Epithelial cell of proximal tubule (primary cell): ENCODE data around the gene TMPRSS3. TPM values are rescaled to one million over a fixed set of nuclear protein-coding genes. Genes with fewer than 3 reads are reported as not detected.
A peak's percentile ranks its signal among the peaks of the same experiment; 100 is the strongest.

ENCODE experiments used
- DNase-seq: peaks from one replicate; pipeline ENCODE4 v3.0.0-alpha.2; 2011; ENCODE audit warnings: low read depth
- H3K4me3 ChIP-seq: 2 replicates; pipeline ENCODE4 v1.5.1; 2011; ENCODE audit warnings: low read depth, mild to moderate bottlenecking, low read length
- total RNA-seq: library from RNA; depleted of rRNA; stranded (reverse); fragments of >200 nt; gene quantifications from 2 replicates; pipeline ENCODE4 v1.2.3, GENCODE V29; 2015
- TF ChIP-seq, protein P1 (sequence below): conservative IDR thresholded peaks from 2 replicates; pipeline ENCODE4 v1.5.1; 2012; ENCODE audit warnings: low read depth, mild to moderate bottlenecking, low read length

The TMPRSS3 gene
- total RNA-seq, 1 donor from 2014 or later: 2.0 TPM

DNA sequence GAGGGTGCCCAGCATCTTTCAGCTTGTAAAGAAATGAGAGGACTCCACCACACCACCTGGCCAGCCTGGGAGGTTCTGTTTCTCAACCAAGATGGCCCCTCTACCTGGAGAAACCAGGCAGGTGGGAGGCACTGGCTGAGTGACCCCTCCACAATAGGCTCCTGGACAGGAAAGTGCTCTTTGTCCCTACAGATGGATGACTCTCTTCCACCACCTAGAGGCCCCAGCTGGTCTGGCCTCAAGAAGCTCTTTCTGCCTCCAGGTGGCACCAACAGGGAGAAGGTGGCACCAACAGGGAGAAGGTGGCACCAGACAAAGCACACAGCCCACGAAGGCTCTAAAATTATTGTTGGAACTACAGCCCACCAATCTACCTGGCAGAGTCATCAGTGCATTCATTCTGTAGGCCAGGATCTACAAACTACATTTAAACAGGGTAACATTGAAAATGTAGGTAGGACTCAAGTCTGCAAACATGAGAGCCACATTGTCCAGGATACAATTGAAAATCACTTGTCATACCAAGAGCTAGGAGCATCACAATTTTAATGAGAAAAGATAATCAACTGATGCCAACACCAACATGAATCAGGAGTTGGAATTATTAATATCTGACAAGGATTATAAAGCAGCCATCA is 14.4 kb downstream of the TMPRSS3 start:
- no peak for DNase-seq
- H3K4me3 ChIP-seq: no peak overlapping the region
- TF ChIP-seq, protein P1, sequence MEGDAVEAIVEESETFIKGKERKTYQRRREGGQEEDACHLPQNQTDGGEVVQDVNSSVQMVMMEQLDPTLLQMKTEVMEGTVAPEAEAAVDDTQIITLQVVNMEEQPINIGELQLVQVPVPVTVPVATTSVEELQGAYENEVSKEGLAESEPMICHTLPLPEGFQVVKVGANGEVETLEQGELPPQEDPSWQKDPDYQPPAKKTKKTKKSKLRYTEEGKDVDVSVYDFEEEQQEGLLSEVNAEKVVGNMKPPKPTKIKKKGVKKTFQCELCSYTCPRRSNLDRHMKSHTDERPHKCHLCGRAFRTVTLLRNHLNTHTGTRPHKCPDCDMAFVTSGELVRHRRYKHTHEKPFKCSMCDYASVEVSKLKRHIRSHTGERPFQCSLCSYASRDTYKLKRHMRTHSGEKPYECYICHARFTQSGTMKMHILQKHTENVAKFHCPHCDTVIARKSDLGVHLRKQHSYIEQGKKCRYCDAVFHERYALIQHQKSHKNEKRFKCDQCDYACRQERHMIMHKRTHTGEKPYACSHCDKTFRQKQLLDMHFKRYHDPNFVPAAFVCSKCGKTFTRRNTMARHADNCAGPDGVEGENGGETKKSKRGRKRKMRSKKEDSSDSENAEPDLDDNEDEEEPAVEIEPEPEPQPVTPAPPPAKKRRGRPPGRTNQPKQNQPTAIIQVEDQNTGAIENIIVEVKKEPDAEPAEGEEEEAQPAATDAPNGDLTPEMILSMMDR: peak; percentile 98

DNA sequence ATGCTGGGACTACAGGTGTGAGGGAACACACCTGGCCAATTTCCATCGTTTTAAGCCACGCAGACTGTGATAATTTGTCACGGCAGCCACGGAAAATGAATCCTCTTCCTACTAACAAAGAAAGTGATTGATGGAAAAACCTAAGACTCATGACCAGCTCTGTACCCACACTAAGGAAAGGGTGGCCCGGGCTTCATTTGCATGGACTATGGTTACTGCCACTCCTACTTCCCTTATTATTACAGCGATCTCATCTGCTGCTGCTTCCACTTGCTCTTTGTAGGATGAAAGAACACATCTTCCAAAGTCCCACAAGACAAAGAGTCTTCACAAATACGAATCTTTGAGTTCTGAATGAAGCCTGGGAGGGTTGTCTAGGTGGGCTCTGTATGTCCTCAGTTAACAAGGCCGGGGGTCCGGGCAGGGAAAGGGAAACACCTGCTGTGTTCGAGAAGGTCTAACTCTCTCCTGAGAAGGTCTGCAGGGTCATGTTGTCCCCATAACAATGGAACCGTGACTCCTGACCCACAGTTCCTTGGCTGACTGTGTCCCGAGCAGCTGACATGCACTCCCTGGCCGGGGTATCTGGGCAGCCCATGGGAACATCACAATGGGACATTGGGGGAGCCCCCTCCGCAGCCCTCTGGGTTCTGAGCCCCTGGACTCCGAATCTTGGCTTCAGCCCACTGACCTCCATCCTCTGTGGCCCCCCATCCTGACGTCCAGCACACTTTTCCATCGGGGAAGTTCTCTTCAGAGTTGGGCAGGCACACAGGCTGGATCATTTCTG is 16.2 kb downstream of the TMPRSS3 start:
- no peak overlapping the region for H3K4me3 ChIP-seq
- no peak for DNase-seq
- TF ChIP-seq, protein P1: no peak

DNA sequence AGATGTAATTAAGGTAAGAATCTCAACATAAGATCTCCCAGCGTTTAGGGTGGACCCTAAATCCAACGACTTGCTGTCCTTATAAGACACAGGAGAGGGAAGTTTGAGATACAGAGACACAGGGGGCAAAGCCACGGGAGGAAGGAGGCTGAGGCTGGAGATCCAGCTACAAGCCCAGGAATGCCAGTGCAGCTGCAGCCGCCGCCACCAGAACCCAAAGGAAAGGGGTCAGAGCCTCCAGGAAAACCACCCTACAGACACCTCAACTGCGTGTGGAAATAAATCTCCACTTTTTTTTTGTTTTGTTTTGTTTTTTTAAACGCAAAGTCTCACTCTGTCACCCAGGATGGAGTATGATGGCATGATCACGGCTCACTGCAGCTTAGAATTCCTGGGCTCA is 17.4 kb downstream of the TMPRSS3 start:
- TF ChIP-seq, protein P1: no peak
- DNase-seq: no peak
- no peak overlapping the region for H3K4me3 ChIP-seq

DNA sequence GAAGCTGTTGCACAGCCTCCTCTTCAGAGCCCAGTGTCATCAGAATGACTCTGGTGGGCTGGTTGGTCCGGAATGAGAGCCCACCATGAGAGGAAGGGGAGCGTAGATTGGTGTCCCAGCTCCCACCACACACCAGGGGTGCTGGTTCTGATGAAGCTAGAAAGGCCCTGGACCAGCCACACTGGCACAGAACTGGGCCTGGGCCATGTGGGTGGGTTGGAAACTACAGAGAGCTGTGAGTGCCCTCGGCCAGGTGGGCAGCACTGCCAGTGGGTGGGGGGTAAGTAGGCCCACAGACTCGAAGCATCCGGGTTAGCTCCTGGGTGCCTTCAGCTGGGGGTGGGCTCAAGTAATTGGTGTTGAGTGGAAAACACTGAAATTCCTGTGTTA is 17.9 kb downstream of the TMPRSS3 start:
- DNase-seq: no peak
- TF ChIP-seq, protein P1: no peak

DNA sequence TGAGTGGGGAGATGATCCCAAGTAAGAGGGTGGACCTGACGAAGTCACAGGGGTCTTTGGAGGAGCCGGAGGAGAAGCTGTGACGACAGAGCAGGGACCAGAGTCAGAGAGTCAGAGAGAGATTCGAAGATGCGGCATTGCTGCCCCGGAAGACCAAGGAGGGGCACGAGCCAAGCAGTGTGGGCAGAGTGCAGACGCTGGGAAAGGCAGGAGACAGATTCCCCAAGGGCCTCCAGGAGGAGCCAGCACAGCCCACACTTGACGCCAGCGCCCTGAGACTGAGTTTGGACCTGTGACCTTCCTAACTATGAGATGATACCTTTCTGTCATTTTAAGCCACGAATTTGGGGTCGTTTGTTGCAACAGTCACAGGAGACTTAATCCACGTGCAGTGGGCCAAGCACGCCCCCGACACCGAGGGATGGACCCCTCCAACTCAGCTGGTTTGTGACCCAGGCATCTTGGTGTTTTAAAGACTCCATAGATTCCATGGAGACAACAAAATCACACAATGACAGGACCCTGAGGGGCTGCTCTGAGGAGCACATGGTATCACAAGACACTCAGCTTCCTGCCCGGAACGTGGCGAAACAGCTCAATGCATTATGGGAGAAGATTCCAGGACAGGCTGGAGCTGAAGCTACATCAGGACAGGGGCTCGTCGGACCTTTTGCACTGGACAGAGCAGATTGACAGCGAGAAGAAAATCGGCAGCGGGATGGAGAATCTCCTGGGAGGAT is 18.5 kb downstream of the TMPRSS3 start:
- H3K4me3 ChIP-seq: no peak overlapping the region
- DNase-seq: no peak
- TF ChIP-seq, protein P1: no peak

More for the DNA sequence above, 17.9 kb downstream of the TMPRSS3 start:
- H3K4me3 ChIP-seq: no peak overlapping the region

DNA sequence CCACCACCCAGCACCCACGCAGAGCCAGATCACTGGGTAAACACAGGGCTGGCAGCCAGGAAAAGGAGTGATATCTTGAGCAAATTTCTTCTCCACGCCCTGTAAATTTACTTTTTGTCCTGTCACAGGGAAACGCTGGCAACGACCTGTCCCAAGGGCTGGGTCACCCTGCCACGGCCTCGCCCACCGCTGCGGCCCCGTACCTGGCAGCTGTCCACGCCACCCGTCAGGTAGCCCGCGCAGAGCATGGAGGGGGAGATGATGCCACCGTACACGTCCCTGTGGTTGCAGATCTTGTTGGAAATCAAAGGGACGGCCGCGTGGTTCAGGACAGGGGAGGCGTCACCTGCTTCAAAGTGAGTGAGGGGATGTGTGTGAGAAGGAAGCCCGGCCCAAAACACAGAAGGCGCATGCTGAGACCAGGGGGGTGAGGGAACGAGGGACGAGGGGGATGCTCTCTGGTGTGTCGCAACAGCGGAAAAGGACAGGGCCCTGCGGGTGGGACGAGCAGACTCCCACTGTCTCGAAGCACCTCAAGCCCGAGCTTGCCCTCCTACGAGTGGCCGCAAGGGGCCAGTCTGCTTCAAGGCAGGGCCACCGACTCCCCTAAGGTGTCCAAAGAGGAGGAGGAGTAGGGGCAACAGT is 19.4 kb downstream of the TMPRSS3 start:
- no peak overlapping the region for H3K4me3 ChIP-seq

More for the DNA sequence above, 19.4 kb downstream of the TMPRSS3 start:
- TF ChIP-seq, protein P1: no peak
- no peak for DNase-seq
